ENCODE data around the gene WDR83.

GRCh38 chr19:12629215-12629614 is 37.4 kb upstream of the WDR83 start:
- TF ChIP-seq POLR2A (IDR thresholded peaks at IDR 0.05; ENCODE audit: low read depth, low read length) (no peak), JUN (IDR thresholded peaks at IDR 0.05; ENCODE audit: borderline replicate concordance, insufficient read depth, insufficient read length, low read depth) (no peak), CTCF (IDR thresholded peaks at IDR 0.05; ENCODE audit: extremely low read depth in 1 of 2, insufficient read depth in 1 of 2, low read depth in 1 of 2, low read length in 2 of 2) (no peak), MAX (IDR thresholded peaks at IDR 0.05; ENCODE audit: insufficient read depth, insufficient read length) (no peak), FOS (IDR thresholded peaks at IDR 0.05; ENCODE audit: borderline replicate concordance, insufficient read depth, low read length) (no peak), EZH2 (IDR thresholded peaks at IDR 0.05; ENCODE audit: borderline replicate concordance, low read depth, low read length, severe bottlenecking) (no peak)
